GM21619 (cell line): ENCODE data around the gene NR2C2AP.

Experiments
- ATAC-seq: cut with Tn5 transposase; IDR thresholded peaks from one replicate; pipeline ENCODE4 v1.9.1; 2021; ENCODE audit not compliant: unreplicated experiment

Gene NR2C2AP

GRCh38 chr19:19215792-19216191, 12.6 kb upstream of the NR2C2AP start:
- ATAC-seq = no peak

GRCh38 chr19:19214892-19215291, 11.7 kb upstream of the NR2C2AP start:
- no peak for ATAC-seq

GRCh38 chr19:19214159-19214490, 10.9 kb upstream of the NR2C2AP start:
- ATAC-seq = no peak

- no peak for ATAC-seq
Observed at GRCh38 chr19:19213426-19214158, 10.4 kb upstream of the NR2C2AP start.

GRCh38 chr19:19212916-19213315, 9.7 kb upstream of the NR2C2AP start:
- no peak for ATAC-seq

GRCh38 chr19:19211499-19212420, 8.5 kb upstream of the NR2C2AP start, which contains the start of gene NCAN:
Gene NCAN, plus strand, starts transcription at chr19:19211958. Its CDS starts 4,996 bp downstream, at chr19:19216954.
- no peak for ATAC-seq

GRCh38 chr19:19209372-19209771, 6.2 kb upstream of the NR2C2AP start:
- ATAC-seq = no peak

- ATAC-seq = no peak
Observed at GRCh38 chr19:19207637-19208572, 4.7 kb upstream of the NR2C2AP start.

GRCh38 chr19:19206938-19207337, 3.7 kb upstream of the NR2C2AP start:
- no peak for ATAC-seq

GRCh38 chr19:19205416-19206410, 2.5 kb upstream of the NR2C2AP start:
- ATAC-seq = no peak

GRCh38 chr19:19204181-19204580, 967 bp upstream of the NR2C2AP start:
- no peak for ATAC-seq

GRCh38 chr19:19202707-19203011, 555 bp downstream of the NR2C2AP start:
- ATAC-seq = peak; percentile 14

- no peak for ATAC-seq
Observed at GRCh38 chr19:19201697-19202630, 1.2 kb downstream of the NR2C2AP start.

- ATAC-seq = no peak
Observed at GRCh38 chr19:19193926-19194325, 9.3 kb downstream of the NR2C2AP start.

- ATAC-seq = no peak
Observed at GRCh38 chr19:19192910-19193423, 10.2 kb downstream of the NR2C2AP start.

GRCh38 chr19:19192078-19192882, 10.9 kb downstream of the NR2C2AP start, which contains the start of the genes BORCS8 and RFXANK:
Gene BORCS8, minus strand, starts transcription at chr19:19192152. Its CDS starts 35 bp downstream, at chr19:19192117.
Gene RFXANK, plus strand, starts transcription at chr19:19192258. Its CDS starts 1,689 bp downstream, at chr19:19193947.
- peak; percentile 71 for ATAC-seq

- ATAC-seq = no peak
Observed at GRCh38 chr19:19191768-19192077, 11.5 kb downstream of the NR2C2AP start.

GRCh38 chr19:19186742-19187141, 16.5 kb downstream of the NR2C2AP start:
- ATAC-seq = no peak
